GM21367 (cell line): Measurements from ENCODE around the gene HLA-DQB2.
"Not testable (repeated sequence)": the region's sequence is repeated elsewhere in the genome, so short reads cannot be mapped to it uniquely, and the experiment has no call there.

Experiments used
- ATAC-seq: cut with Tn5 transposase; IDR thresholded peaks from one replicate; pipeline ENCODE4 v1.9.1; 2021; ENCODE audit not compliant: unreplicated experiment

The HLA-DQB2 gene

GRCh38 chr6:32745649-32746048 lies 17.7 kb downstream of the HLA-DQB2 start:
- not testable (repeated sequence) for ATAC-seq

GRCh38 chr6:32744776-32745175 lies 18.6 kb downstream of the HLA-DQB2 start:
- ATAC-seq, result no peak

GRCh38 chr6:32742374-32742773 lies 21.0 kb downstream of the HLA-DQB2 start:
- ATAC-seq, result no peak

- ATAC-seq, result no peak
Measured at GRCh38 chr6:32741031-32741960, 22.0 kb downstream of the HLA-DQB2 start, which contains the start of gene HLA-DQA2. HLA-DQA2 (plus strand) TSS chr6:32741391; CDS start chr6:32741444, 53 bp downstream.

- no peak for ATAC-seq
Measured at GRCh38 chr6:32738126-32738525, 25.2 kb downstream of the HLA-DQB2 start.

GRCh38 chr6:32718879-32719278 lies 44.5 kb downstream of the HLA-DQB2 start:
- ATAC-seq, result no peak

- no peak for ATAC-seq
Measured at GRCh38 chr6:32716396-32716795, 46.9 kb downstream of the HLA-DQB2 start.

- ATAC-seq, result no peak
Measured at GRCh38 chr6:32713241-32713640, 50.1 kb downstream of the HLA-DQB2 start.

- no peak for ATAC-seq
Measured at GRCh38 chr6:32709625-32710024, 53.7 kb downstream of the HLA-DQB2 start.
